HG02852 (cell line): Measurements from ENCODE around the gene VSTM2A.
"Not testable (repeated sequence)": the region's sequence is repeated elsewhere in the genome, so short reads cannot be mapped to it uniquely, and the experiment has no call there.

Source experiments
- ATAC-seq: cut with Tn5 transposase; IDR thresholded peaks from one replicate; pipeline ENCODE4 v1.9.1; 2021; ENCODE audit warnings: mild to moderate bottlenecking, moderate library complexity; ENCODE audit not compliant: unreplicated experiment

VSTM2A gene, protein sequence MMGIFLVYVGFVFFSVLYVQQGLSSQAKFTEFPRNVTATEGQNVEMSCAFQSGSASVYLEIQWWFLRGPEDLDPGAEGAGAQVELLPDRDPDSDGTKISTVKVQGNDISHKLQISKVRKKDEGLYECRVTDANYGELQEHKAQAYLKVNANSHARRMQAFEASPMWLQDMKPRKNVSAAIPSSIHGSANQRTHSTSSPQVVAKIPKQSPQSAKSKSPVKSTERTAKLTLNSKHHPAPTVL

DNA sequence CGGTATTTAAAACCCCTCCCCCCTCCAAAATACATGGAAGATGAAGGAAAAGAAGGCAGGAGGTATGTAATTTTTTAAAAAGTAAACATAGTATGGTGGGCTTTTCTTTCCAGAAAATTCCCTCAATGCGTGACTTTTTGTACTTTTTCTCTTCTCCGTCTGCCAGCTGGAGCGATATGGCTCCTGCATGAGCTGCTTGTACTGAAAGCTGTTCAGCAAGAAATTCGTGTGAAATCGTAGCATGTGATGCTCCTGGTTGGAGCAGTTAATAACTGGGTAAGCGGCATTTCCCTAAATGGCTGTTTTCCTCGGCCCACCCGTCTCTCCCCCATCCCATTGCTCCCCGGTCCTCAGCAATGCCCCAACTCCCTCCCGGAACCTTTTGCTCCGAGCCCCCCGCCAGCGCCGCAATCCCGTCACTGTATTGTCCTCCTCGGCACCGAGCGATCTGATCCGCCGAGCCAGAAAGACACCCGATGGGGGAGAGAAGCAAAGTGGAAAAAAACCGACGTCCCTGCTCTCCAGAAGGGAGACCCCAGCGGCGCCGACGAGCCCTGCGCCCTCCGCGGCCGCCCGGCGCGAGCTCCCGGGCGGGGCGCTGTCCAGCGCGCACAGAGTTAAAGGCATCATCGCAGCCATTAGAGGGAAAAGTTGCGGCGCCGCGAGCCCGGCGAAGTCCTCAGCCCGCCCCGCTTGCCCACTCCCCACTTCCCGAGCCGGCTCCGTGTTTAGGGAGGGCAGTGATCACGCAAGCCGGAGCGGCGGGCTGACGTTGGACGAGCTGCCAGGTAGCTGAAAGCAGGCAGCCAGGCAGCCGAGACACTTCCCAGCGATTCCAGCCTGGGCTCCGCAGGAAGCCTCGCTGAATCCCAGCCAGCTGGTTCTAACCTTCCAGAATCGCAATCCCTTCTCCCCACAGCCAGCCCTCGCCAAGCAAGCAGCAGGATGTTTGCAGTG, at the start of gene VSTM2A:
VSTM2A (plus strand) TSS at position 707 of the 957 bp plus-strand sequence. CDS start 356 bp downstream, outside the sequence.
- ATAC-seq = no peak

- not testable (repeated sequence) for ATAC-seq
Observed at GRCh38 chr7:54504531-54504930, 37.6 kb upstream of the VSTM2A start.

GRCh38 chr7:54529568-54529967, 12.6 kb upstream of the VSTM2A start:
- ATAC-seq = no peak

DNA sequence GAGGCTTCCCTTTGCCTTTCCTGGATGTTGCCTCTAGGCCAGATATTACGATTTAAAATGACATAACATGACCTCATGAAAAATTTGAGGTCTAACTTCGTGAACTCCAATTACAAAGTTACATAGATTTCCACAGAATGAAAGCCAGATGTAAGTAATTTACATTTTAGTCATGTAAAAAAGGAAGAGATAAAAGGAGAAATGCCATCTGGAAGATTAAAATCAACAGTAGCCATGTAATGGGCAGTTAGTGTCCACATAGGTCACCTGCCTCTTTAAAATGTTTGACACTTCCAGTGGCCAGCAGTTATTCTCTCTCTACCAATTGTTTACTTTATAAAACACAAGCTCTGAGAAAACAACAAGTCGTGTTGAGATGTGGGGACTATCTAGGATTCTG, 4.1 kb upstream of the VSTM2A start:
- ATAC-seq = no peak

DNA sequence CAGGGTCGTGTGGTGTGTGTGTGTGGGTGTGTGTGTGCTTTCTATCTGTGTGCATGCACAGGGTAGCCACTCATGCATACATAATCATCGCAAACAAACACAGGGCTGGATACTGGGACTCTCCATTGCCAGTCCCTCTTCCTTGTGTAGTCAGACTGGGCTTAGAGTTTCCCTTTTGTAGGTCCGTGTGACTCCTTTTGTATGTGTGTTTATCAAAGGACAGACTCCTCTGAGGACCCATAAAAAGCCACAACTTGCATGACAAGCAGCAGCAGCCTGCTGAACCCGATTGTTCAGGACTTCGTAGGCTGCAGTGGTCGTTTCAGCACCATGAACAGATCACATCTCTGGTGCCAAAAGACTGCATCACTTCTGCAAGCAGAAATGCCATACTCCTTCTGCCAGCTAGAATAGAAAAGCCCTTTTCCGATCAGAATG, 895 bp downstream of the VSTM2A start:
- ATAC-seq = no peak

GRCh38 chr7:54544149-54544526, 2.0 kb downstream of the VSTM2A start:
- ATAC-seq = no peak

- ATAC-seq = no peak
Observed at GRCh38 chr7:54544527-54545240, 2.5 kb downstream of the VSTM2A start.

- ATAC-seq = no peak
Observed at GRCh38 chr7:54545241-54545563, 3.0 kb downstream of the VSTM2A start.

GRCh38 chr7:54546081-54546985, 4.2 kb downstream of the VSTM2A start:
- ATAC-seq = no peak

DNA sequence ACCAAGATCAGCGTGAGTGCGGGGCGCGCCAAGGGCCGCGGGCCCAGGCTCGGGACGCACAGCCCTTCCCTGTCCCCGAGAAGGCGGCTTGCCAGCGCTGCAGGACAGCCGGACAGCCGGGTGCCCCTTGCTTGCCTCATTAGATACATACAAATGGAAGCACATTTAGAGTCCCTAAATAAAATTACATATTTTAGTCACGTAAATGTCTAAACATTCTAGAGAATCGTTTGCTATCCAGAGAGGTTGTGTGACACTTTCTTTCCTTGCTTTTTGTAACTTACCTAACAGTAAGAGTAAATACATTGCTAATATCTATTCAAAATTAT, 4.8 kb downstream of the VSTM2A start:
- ATAC-seq = no peak

GRCh38 chr7:54550471-54550870, 8.3 kb downstream of the VSTM2A start:
- ATAC-seq = no peak

DNA sequence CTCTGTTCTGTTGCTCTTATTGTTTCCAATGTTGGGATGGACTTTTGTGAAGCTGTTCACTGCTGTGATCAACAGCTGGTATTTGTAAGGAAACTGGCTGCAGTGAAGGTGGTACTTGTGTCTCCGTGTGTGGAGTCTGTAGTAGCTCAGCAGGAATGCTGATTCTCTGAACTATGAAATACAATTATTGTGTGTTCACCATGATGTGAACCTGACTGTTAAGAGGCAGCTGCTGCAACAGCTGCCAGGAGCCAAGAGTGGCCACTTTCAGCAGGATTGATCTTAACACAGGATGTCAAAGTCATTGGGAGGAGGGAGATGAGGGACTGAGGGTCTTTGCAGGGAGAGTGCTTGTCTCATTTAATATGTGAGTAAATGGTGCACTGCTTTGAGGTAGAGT, 13.9 kb downstream of the VSTM2A start:
- no peak for ATAC-seq

DNA sequence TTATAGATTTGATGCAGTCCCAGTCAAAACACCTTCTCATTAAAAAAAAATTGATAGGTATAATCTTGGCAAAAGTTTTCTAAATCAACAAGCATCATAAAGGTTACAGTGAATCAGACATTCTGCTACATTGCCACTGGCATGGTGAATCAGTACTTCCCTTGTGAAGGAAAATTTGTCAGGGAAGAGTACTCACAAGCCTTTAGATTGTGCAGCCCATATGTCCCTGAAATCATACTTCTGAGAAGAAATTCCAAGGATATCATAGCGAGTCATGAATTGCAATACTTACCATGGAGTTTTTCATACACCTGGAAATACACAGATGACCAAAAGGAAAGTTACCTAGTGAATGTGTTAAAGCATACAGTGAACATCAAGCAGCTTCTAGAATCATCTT, 17.2 kb downstream of the VSTM2A start:
- no peak for ATAC-seq

GRCh38 chr7:54560198-54560597, 18.0 kb downstream of the VSTM2A start:
- no peak for ATAC-seq

GRCh38 chr7:54560723-54561122, 18.5 kb downstream of the VSTM2A start:
- ATAC-seq = no peak

- no peak for ATAC-seq
Observed at GRCh38 chr7:54563329-54563916, 21.2 kb downstream of the VSTM2A start.

- ATAC-seq = no peak
Observed at GRCh38 chr7:54565432-54565831, 23.3 kb downstream of the VSTM2A start.

GRCh38 chr7:54581511-54581910, 39.3 kb downstream of the VSTM2A start:
- no peak for ATAC-seq

DNA sequence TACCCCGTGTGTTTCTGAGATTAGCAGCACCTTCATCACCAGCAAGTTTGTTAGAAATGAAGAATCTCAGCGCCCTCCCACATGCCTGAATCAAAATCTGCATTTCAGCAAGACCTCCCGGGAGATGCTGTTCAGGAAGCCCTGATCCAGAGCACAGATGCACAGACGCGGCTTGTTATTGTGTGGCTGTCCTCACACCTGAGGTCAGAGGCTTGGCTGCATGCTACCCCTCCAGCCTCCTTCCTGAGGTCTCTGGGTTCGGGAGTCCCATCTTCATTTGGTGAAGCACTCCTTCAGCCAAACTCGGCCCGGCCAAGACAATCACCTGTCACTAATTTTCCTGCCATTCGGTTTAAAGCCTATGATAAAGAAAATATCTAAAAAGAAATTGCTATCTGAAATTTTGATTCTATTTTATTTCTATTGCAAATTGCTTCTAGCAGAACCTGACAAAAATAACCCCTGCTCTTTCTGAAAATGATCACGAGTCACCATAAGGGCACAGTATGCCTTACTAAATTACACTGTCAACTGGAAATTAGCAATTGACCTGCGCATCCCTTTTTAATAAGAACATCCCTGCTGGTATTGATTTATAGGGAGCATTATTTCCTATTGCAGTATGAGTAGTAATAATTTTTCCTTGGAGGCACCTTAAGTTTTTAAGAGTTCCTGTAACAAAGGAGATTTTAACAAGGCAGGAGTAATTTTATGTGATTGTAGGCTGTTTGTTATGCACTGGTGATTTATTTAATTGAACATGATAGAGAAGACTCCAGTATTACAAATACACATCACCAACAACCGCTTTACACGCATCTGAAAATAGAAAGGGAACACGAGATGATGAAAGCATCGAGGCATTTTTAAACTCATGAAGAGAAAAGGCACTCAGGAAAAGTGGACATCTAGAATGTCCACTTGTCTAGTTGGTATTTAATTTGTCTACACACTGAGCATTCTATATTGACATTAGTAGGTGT, 49.5 kb downstream of the VSTM2A start:
- ATAC-seq = no peak
